CD4-positive, alpha-beta T cell treated with Interferon alpha-2 for 1 hour (primary cell): ENCODE results near the gene BCAS1.
A peak's percentile ranks its signal among the peaks of the same experiment; 100 is the strongest.

ENCODE experiments used
- DNase-seq, 2 donors: peaks; one replicate each; pipeline ENCODE4 v3.0.0-alpha.2; 2020 to 2022

Gene BCAS1

DNA sequence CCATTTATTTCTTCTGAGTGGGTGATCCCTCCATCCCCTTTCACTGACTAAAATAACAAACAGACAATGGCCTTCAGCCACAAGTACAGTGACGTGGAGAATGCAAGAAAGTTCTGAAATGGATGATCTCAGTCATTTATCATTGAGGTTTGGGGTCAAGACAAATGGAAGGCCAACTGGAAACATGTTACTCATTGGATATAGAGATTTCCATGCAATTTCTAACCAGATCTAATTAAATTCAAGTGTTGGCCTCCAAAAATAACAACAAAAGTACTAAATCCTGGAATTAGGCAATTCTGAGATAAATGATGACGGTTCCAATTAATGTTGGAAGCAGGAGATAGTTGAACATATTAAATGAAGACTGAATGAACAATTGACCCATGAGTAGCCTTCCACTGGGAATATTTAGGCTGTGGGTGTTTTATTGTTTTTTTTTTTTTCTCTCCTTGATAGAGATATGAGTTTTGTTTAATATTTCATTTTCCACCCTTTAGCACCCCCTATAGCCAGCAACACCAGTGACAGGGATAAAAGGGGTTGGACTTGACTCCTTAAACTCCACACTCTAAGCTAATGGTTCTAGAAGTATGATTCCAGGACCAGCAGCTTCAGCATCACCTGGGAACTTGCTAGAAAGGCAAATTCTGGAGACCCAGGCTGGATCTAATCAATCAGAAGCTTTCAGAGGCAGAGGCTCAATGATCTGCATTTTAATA is 112.8 kb downstream of the BCAS1 start:
- DNase-seq = no peak

DNA sequence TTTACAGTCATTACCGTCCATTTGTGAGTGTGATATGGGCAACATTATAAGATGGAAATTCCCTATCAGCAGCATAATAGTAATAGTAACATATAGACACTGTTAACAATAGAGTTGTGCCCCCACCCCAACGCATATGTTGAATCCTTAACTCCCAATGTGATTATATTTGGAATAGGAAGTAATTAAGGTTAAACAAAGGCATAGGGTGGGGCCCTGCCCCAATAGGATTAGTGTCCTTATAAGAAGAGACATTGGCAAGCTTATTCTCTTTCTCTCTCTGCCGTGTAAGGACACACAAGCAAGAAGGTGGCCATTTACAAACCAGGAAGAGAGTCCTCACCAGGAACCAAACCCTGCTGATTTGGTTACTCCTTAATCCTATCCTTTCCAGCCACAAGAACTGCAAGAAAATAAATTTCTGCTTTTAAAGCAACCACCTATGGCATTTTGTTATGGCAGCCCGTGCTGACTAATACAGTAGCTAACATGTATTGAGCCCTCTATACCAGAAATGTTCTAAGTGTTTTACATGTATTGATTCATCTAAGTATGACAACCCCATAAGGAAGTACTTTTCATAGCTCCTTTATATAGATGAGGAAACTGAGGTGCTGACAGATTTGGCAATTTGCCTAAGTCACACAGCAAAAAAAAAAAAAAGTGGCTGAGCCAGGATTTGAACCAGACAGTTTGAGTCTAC is 114.2 kb downstream of the BCAS1 start:
- no peak for DNase-seq

DNA sequence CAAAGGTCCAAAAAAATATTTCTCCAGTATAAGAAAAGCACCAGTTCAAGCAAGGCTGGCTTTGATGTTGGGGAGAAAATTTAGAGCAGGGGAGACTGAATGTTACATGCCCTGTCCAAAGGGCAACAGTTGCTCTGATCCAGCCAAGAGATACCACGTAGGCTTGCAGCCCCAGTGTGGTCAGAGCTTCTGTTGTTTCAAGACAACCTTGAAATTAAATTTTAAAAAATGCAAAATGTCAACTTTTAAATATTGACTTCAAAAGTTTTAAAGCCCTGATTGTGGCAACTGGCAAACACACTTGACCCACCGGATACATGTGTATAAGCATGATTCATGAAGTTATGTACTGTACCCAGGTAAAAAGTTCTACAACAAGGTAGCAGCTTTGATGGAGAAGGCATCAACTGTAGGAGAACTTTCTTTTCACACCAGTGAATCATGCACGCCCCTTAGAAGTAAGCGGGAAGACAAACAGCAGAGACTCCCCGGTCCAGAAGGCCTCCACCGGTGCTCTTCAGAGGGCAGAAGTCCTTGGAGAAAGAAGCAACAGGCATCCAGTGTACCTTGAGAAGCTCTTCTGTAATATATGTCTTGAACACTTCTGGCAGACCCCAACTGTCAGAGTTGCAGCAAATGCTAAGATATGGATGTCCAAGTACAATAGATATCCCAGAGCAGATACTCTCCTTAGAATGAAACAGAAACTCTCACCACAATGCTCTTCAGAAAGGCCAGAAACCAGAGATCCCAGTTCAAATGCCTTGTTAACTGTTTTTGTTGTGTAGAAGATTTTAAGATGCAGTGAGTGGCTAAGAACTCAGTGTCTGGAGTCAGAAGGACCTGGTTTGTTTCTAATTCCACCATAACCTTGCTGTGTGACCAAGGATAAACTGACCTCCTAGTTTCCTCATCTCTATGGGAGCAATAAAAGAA is 115.4 kb downstream of the BCAS1 start:
- no peak for DNase-seq

DNA sequence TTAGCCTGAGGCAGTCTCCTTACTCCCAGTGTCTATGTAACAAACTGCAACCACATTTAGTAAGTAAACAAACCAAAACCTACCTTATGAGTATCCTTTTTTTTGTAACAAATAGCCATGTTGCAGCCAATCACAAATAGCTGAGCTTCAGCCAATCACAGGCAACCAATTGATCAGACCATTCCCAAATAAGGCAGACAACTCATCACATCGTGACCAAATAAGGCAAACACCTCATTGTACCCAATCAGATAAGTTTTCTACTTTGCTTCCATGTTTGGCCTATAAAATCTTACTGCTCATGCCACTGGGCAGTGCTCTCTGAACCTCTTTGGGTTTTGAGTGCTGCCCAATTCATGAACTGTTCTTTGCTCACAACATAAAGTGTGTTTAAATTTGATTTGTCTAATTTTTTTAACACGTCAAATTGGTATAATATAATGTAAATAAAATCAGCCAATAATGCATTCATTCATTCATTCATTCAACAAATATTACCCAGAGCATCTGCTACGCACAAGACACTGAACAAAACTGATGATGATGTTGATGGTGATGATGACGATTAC is 117.8 kb downstream of the BCAS1 start:
- no peak for DNase-seq

GRCh38 chr20:53950578-53950977 is 119.8 kb downstream of the BCAS1 start:
- DNase-seq = no peak

GRCh38 chr20:53950031-53950430 is 120.4 kb downstream of the BCAS1 start:
- DNase-seq = no peak

- DNase-seq = peak; percentile 74 to 81
Observed at GRCh38 chr20:53949319-53949839, 121.0 kb downstream of the BCAS1 start.

DNA sequence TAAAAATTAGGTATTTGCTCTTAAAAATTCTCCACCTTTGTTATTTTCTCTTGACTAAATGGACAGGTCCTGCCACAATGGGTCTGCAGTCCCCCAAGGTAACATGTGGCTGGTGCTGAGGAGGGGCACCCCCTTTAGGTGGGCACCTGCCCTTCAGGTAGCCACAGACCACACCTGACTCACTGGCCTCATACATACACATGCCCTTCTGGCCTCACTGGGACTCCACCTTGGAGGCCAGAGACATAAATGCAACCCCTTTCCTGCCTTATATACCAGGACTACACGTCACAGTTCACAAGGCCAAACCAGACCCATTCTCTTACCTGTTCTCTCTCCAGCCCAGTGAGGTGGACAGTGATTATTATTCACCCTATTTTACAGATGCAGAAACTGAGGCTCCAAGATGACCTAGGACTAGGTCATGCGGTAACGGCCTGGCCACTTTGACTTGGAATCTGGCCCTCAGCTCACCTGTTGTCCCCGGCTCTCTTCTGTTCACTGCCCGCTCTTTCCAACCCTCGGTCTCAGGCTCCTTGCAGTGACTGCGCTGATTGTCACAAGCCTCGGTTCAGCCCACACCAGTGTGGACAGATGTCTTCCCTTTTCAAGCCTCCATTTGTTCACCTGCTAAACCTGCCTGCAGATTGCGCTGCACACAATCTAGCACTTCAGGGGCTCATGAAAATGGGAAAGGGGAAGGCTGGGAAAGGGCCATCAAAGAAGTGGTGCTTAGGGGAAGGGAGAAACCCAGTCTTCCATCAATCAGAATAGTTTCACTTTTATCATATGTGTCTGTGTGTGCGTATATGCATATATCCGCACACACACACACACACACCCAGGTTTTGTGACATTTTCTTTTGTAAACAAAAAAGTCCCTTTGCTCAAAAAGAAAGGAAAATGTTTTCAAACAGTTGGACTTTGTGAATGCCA is 121.7 kb downstream of the BCAS1 start:
- DNase-seq = no peak

DNA sequence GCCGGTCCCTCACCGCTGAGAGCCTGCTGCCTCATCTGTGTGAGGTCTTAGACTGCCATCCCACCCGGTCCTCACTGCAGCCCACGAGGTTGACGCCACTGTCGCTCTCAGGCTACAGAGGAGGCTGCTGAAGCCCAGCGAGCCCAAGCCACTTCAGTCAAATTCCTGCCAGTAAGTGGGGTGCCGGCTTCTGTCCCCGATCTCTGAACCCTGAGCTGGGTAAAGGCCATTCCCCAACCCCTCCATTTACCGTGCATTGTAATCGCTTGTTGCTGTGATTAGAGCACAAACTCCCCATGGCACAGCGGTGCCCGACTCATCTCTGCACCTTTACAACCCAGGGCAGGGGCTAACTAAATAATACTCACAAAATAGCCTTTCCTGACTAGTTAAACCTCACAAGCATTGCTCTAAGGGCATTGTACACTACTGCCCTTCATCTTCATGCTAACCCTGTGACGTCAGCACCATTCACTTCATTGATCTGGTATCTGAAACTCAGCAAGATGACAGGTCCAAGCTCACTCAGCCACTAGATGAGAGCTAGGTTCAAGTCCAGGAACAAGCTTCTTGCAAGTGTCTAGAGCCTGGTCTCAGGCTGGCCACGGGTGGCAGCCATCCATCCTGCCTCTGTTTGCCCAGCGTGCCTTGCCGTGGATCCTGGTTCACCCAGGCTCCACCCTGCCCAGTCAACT is 122.7 kb downstream of the BCAS1 start:
- no peak for DNase-seq

GRCh38 chr20:53946106-53946505 is 124.3 kb downstream of the BCAS1 start:
- DNase-seq = no peak

GRCh38 chr20:53945478-53945877 is 124.9 kb downstream of the BCAS1 start:
- DNase-seq = no peak

- DNase-seq = no peak
Observed at GRCh38 chr20:53944796-53945195, 125.6 kb downstream of the BCAS1 start.

GRCh38 chr20:53943522-53944291 is 126.7 kb downstream of the BCAS1 start:
- DNase-seq = peak in 1 of 2 donors; percentile 48

DNA sequence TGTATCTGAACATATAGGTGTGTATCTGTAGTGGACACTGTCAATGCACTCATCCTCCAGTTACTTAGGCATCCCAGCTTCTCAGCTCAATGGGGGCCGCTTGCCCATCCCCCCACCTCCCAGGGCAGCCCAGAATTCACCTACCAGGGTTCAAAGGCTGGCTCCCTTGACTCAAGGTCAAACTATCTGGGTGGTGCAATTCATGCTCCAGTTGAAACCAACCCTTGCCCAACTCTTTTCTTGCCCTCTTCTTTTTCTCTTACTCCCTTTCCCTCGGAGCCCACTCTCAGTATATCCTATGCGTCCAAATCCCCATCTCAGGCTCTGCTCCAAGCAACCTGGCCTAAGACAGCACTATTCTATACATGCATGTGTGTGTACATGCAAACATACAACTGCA is 127.4 kb downstream of the BCAS1 start:
- DNase-seq = no peak

GRCh38 chr20:53942472-53942816 is 128.0 kb downstream of the BCAS1 start:
- no peak for DNase-seq

GRCh38 chr20:53941680-53942471 is 128.5 kb downstream of the BCAS1 start:
- DNase-seq = peak in 1 of 2 donors; percentile 40

DNA sequence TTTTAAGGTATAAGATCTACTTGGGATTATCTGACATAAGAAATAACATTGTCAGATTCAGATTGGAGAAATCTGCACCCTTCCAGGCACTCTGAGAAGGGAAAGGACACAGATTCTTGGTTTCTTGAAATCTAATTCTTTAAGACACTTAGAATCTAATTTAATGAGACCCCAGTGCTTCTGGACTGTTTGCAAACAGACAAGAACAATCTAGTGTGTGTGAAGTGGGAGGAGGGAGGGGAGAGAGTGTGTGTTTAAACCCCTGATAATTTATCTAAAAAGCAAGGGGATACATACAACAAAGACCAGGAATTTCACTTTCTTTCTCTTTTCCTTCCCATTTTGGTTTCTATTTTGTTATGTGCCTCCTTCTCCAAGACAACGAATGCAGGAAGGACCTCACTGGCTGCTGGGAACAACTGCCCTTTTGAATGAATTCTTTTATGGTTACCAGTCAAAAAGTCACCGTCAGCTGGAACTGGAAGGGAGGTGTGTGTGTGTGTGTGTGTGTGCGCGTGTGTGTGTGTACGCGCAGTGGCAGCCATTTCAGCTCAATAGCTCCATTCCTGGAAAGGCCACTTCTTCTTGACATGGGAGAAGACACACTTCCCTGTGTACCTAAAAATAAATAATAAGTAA is 129.4 kb downstream of the BCAS1 start:
- peak in 1 of 2 donors; percentile 25 for DNase-seq

GRCh38 chr20:53940360-53940702 is 130.1 kb downstream of the BCAS1 start:
- no peak for DNase-seq
